Measurements from ENCODE around the gene MANBA.
"Not testable (repeated sequence)": the region's sequence is repeated elsewhere in the genome, so short reads cannot be mapped to it uniquely, and the experiment has no call there.

GRCh38 chr4:102738802-102739201, 22.0 kb downstream of the MANBA start:
- not testable (repeated sequence) for TF ChIP-seq POLR2A (IDR thresholded peaks at IDR 0.05; ENCODE audit: low read length); GATA1 (IDR thresholded peaks at IDR 0.05; ENCODE audit: low read depth, low read length)
